Osteocyte (in vitro differentiated cells): ENCODE measurements around the gene KCND1. TPM values are rescaled to one million over a fixed set of nuclear protein-coding genes. Genes with fewer than 3 reads are reported as not detected.

ENCODE experiments used
- DNase-seq: peaks from one replicate; pipeline ENCODE4 v3.0.0; 2021; ENCODE audit warnings: mixed read lengths; ENCODE audit not compliant: unreplicated experiment; ENCODE audit errors: extremely low spot score
- H3K27ac Mint-ChIP-seq: one replicate; pipeline ENCODE4 v1.8.0; 2021; ENCODE audit warnings: mild to moderate bottlenecking, mixed read lengths; ENCODE audit not compliant: unreplicated experiment
- H3K27me3 Mint-ChIP-seq: one replicate; pipeline ENCODE4 v1.8.0; 2021; ENCODE audit warnings: mixed read lengths; ENCODE audit not compliant: unreplicated experiment
- H3K36me3 Mint-ChIP-seq: one replicate; pipeline ENCODE4 v1.8.0; 2021; ENCODE audit warnings: mixed read lengths; ENCODE audit not compliant: unreplicated experiment
- H3K4me1 Mint-ChIP-seq: one replicate; pipeline ENCODE4 v1.8.0; 2021; ENCODE audit warnings: mixed read lengths; ENCODE audit not compliant: unreplicated experiment
- H3K4me3 Mint-ChIP-seq: one replicate; pipeline ENCODE4 v1.8.0; 2021; ENCODE audit warnings: mild to moderate bottlenecking, moderate library complexity, mixed read lengths; ENCODE audit not compliant: unreplicated experiment
- H3K9me3 Mint-ChIP-seq: one replicate; pipeline ENCODE4 v1.8.0; 2021; ENCODE audit warnings: mixed read lengths; ENCODE audit not compliant: unreplicated experiment
- CTCF ChIP-seq: fragments of 200-600 bp; sonication (generic); IDR thresholded peaks from 2 replicates; pipeline ENCODE4 v1.5.0; 2021; ENCODE audit warnings: antibody characterized with exemption, mild to moderate bottlenecking, moderate library complexity
- total RNA-seq: library from RNA; stranded (reverse); gene quantifications from 2 replicates; pipeline ENCODE4 v1.2.1, GENCODE V29; 2021

Gene KCND1
- total RNA-seq, 1 donor from 2014 or later = 2.5 TPM

- no peak for TF ChIP-seq CTCF
- Mint-ChIP-seq H3K27me3 (no peaks in the 10 kb centered on the region), H3K9me3 (no peaks in the 10 kb centered on the region), H3K27ac (no peak overlapping the region), H3K36me3 (peaks cover 3% of the 10 kb centered on the region), H3K4me1 (peaks cover 19% of the 10 kb centered on the region), H3K4me3 (no peak overlapping the region)
- no peak for DNase-seq
These were observed 2.2 kb downstream of the KCND1 start for GRCh38 chrX:48969471-48969870.

- TF ChIP-seq CTCF = no peak
- H3K9me3 Mint-ChIP-seq = no peaks in the 10 kb centered on the region
- no peak for DNase-seq
- H3K36me3 Mint-ChIP-seq = peaks cover 2% of the 10 kb centered on the region
- peaks cover 19% of the 10 kb centered on the region for H3K4me1 Mint-ChIP-seq
- no peak overlapping the region for H3K4me3 Mint-ChIP-seq
- no peak overlapping the region for H3K27ac Mint-ChIP-seq
- no peaks in the 10 kb centered on the region for H3K27me3 Mint-ChIP-seq
These were observed 3.3 kb downstream of the KCND1 start for GRCh38 chrX:48968377-48968776.

- Mint-ChIP-seq H3K36me3 (peaks cover 2% of the 10 kb centered on the region), H3K27me3 (no peaks in the 10 kb centered on the region), H3K27ac (peak overlapping the region; percentile 45), H3K4me1 (peaks cover 9% of the 10 kb centered on the region), H3K9me3 (no peaks in the 10 kb centered on the region), H3K4me3 (no peak overlapping the region)
- TF ChIP-seq CTCF = no peak
- no peak for DNase-seq
These were observed 4.7 kb downstream of the KCND1 start for GRCh38 chrX:48966796-48967579.

GRCh38 chrX:48965959-48966358, 5.7 kb downstream of the KCND1 start:
- Mint-ChIP-seq H3K36me3 (peaks cover 2% of the 10 kb centered on the region), H3K4me3 (no peak overlapping the region), H3K4me1 (peaks cover 9% of the 10 kb centered on the region), H3K27ac (no peak overlapping the region), H3K9me3 (no peaks in the 10 kb centered on the region), H3K27me3 (no peaks in the 10 kb centered on the region)
- DNase-seq = no peak
- TF ChIP-seq CTCF = no peak

- TF ChIP-seq CTCF = no peak
- H3K4me1 Mint-ChIP-seq = no peaks in the 10 kb centered on the region
- H3K9me3 Mint-ChIP-seq = no peaks in the 10 kb centered on the region
- no peak for DNase-seq
- no peaks in the 10 kb centered on the region for H3K27me3 Mint-ChIP-seq
- peaks cover 2% of the 10 kb centered on the region for H3K36me3 Mint-ChIP-seq
- H3K27ac Mint-ChIP-seq = no peak overlapping the region
- H3K4me3 Mint-ChIP-seq = no peak overlapping the region
These were observed 10.0 kb downstream of the KCND1 start for GRCh38 chrX:48961585-48962091.
